ENCODE results near the gene FXYD2.

DNA sequence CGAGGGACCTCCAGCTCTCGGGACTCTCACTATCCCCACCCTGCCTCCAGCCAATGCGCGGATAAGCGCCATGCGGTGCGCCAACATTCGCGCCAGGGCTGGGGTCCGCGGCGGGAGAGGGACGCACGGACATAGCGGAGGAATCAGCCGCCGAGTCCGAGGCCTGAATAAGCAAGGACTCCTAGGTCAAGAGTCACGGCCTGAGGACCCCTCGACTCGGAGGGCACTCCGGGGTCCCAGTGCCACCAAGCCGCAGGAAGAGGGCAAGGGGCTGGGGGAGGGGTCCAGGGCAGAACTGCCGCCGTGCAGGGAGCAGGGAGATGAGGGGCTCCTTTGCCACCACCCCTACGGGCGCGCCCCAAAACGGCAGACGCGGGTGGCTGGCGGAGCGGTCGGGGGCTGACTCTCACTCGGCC lies 28.1 kb downstream of the FXYD2 start:
- TF ChIP-seq, protein P1, sequence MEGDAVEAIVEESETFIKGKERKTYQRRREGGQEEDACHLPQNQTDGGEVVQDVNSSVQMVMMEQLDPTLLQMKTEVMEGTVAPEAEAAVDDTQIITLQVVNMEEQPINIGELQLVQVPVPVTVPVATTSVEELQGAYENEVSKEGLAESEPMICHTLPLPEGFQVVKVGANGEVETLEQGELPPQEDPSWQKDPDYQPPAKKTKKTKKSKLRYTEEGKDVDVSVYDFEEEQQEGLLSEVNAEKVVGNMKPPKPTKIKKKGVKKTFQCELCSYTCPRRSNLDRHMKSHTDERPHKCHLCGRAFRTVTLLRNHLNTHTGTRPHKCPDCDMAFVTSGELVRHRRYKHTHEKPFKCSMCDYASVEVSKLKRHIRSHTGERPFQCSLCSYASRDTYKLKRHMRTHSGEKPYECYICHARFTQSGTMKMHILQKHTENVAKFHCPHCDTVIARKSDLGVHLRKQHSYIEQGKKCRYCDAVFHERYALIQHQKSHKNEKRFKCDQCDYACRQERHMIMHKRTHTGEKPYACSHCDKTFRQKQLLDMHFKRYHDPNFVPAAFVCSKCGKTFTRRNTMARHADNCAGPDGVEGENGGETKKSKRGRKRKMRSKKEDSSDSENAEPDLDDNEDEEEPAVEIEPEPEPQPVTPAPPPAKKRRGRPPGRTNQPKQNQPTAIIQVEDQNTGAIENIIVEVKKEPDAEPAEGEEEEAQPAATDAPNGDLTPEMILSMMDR (IDR thresholded peaks at IDR 0.05), result no peak
- TF ChIP-seq, protein P2, sequence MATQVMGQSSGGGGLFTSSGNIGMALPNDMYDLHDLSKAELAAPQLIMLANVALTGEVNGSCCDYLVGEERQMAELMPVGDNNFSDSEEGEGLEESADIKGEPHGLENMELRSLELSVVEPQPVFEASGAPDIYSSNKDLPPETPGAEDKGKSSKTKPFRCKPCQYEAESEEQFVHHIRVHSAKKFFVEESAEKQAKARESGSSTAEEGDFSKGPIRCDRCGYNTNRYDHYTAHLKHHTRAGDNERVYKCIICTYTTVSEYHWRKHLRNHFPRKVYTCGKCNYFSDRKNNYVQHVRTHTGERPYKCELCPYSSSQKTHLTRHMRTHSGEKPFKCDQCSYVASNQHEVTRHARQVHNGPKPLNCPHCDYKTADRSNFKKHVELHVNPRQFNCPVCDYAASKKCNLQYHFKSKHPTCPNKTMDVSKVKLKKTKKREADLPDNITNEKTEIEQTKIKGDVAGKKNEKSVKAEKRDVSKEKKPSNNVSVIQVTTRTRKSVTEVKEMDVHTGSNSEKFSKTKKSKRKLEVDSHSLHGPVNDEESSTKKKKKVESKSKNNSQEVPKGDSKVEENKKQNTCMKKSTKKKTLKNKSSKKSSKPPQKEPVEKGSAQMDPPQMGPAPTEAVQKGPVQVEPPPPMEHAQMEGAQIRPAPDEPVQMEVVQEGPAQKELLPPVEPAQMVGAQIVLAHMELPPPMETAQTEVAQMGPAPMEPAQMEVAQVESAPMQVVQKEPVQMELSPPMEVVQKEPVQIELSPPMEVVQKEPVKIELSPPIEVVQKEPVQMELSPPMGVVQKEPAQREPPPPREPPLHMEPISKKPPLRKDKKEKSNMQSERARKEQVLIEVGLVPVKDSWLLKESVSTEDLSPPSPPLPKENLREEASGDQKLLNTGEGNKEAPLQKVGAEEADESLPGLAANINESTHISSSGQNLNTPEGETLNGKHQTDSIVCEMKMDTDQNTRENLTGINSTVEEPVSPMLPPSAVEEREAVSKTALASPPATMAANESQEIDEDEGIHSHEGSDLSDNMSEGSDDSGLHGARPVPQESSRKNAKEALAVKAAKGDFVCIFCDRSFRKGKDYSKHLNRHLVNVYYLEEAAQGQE (IDR thresholded peaks at IDR 0.05; ENCODE audit: insufficient read depth in 1 of 2, low read depth in 2 of 2, low read length in 1 of 2), result no peak
